ENCODE results near the gene PRKCH.
A peak's percentile ranks its signal among the peaks of the same experiment; 100 is the strongest.
"Not testable (repeated sequence)": the region's sequence is repeated elsewhere in the genome, so short reads cannot be mapped to it uniquely, and the experiment has no call there.

Gene PRKCH

GRCh38 chr14:61308701-61309100 lies 12.7 kb upstream of the PRKCH start:
- not testable (repeated sequence) for DNase-seq

- DNase-seq = no peak
Measured at GRCh38 chr14:61315313-61315712, 6.1 kb upstream of the PRKCH start.

GRCh38 chr14:61319086-61319485 lies 2.3 kb upstream of the PRKCH start:
- DNase-seq = no peak

- no peak for DNase-seq
Measured at GRCh38 chr14:61319706-61320105, 1.7 kb upstream of the PRKCH start.

GRCh38 chr14:61320170-61320569 lies 1.2 kb upstream of the PRKCH start:
- not testable (repeated sequence) for DNase-seq

- DNase-seq = no peak
Measured at GRCh38 chr14:61320806-61321384, 484 bp upstream of the PRKCH start.

- DNase-seq = peak; percentile 48
Measured at GRCh38 chr14:61322011-61322798, 826 bp downstream of the PRKCH start.

GRCh38 chr14:61322799-61323290 lies 1.5 kb downstream of the PRKCH start:
- peak; percentile 51 for DNase-seq

GRCh38 chr14:61323970-61324369 lies 2.6 kb downstream of the PRKCH start:
- DNase-seq = no peak

- DNase-seq = no peak
Measured at GRCh38 chr14:61325166-61325565, 3.8 kb downstream of the PRKCH start.

- no peak for DNase-seq
Measured at GRCh38 chr14:61326146-61326545, 4.8 kb downstream of the PRKCH start.

GRCh38 chr14:61326847-61327246 lies 5.5 kb downstream of the PRKCH start:
- no peak for DNase-seq

GRCh38 chr14:61328626-61329262 lies 7.4 kb downstream of the PRKCH start:
- no peak for DNase-seq

GRCh38 chr14:61329478-61330051 lies 8.2 kb downstream of the PRKCH start:
- DNase-seq = no peak

GRCh38 chr14:61330511-61330910 lies 9.1 kb downstream of the PRKCH start:
- no peak for DNase-seq

- DNase-seq = no peak
Measured at GRCh38 chr14:61331992-61332657, 10.7 kb downstream of the PRKCH start.

- no peak for DNase-seq
Measured at GRCh38 chr14:61332658-61333029, 11.3 kb downstream of the PRKCH start.

GRCh38 chr14:61333087-61333486 lies 11.7 kb downstream of the PRKCH start:
- no peak for DNase-seq

GRCh38 chr14:61334197-61334701 lies 12.9 kb downstream of the PRKCH start:
- peak; percentile 46 for DNase-seq

- no peak for DNase-seq
Measured at GRCh38 chr14:61335049-61335448, 13.7 kb downstream of the PRKCH start.

GRCh38 chr14:61335671-61336275 lies 14.4 kb downstream of the PRKCH start:
- no peak for DNase-seq

GRCh38 chr14:61337893-61338292 lies 16.5 kb downstream of the PRKCH start:
- DNase-seq = peak; percentile 66

Data from activated naive CD4-positive, alpha-beta T cell treated with Interleukin-2 at 50 U/mL for 16 hours (primary cell).